HepG2 (cell line): ENCODE results near the gene DDN. TPM values are rescaled to one million over a fixed set of nuclear protein-coding genes. Genes with fewer than 3 reads are reported as not detected.

Experiments
- ATF3 ChIP-seq: sonication (generic); formaldehyde crosslinking; IDR thresholded peaks from 2 replicates; pipeline ENCODE4 v1.4.0; 2020; ENCODE audit warnings: missing genetic modification reagents
- ATF6 ChIP-seq: sonication (generic); formaldehyde crosslinking; conservative IDR thresholded peaks from 2 replicates; pipeline ENCODE4 v1.4.0; 2020; ENCODE audit warnings: missing genetic modification reagents
- ATRX ChIP-seq: sonication (generic); formaldehyde crosslinking; IDR thresholded peaks from 2 replicates; pipeline ENCODE4 v1.4.0; 2020; ENCODE audit warnings: missing genetic modification reagents, borderline replicate concordance
- CHD2 ChIP-seq: IDR thresholded peaks from 2 replicates; pipeline ENCODE4 v1.6.1; 2011; ENCODE audit warnings: low read depth, low read length, improper control_type of control experiment
- FOXM1 ChIP-seq: sonication (generic); formaldehyde crosslinking; IDR thresholded peaks from 2 replicates; pipeline ENCODE4 v1.5.0; 2020; ENCODE audit warnings: missing genetic modification reagents
- JUND ChIP-seq: sonication (generic); formaldehyde crosslinking; IDR thresholded peaks from 2 replicates; pipeline ENCODE4 v1.8.0; 2022; ENCODE audit warnings: mild to moderate bottlenecking, missing genetic modification reagents
- KDM6A ChIP-seq: IDR thresholded peaks from 2 replicates; pipeline ENCODE4 v1.6.1; 2016; ENCODE audit warnings: low read depth
- MBNL3 ChIP-seq: fragments of 250-450 bp; sonication (Bioruptor Pico); conservative IDR thresholded peaks from 2 replicates; pipeline ENCODE4 v1.8.0; 2022; ENCODE audit warnings: mild to moderate bottlenecking, inconsistent platforms
- MEIS2 ChIP-seq: sonication (generic); formaldehyde crosslinking; IDR thresholded peaks from 2 replicates; pipeline ENCODE4 v1.9.0; 2021; ENCODE audit warnings: mild to moderate bottlenecking, missing genetic modification reagents
- NFAT5 ChIP-seq: sonication (generic); formaldehyde crosslinking; IDR thresholded peaks from 2 replicates; pipeline ENCODE4 v1.4.0; 2020; ENCODE audit warnings: missing genetic modification reagents
- RELA ChIP-seq: sonication (generic); formaldehyde crosslinking; IDR thresholded peaks from 2 replicates; pipeline ENCODE4 v1.4.0; 2020; ENCODE audit warnings: missing genetic modification reagents
- SIN3B ChIP-seq: fragments of 150-350 bp; IDR thresholded peaks from 2 replicates; pipeline ENCODE4 v1.6.1; 2014; ENCODE audit warnings: low read length
- SIX4 ChIP-seq: sonication (generic); formaldehyde crosslinking; IDR thresholded peaks from 2 replicates; pipeline ENCODE4 v1.4.0; 2020; ENCODE audit warnings: missing genetic modification reagents
- TBX2 ChIP-seq: sonication (generic); formaldehyde crosslinking; IDR thresholded peaks from 2 replicates; pipeline ENCODE4 v1.5.0; 2020; ENCODE audit warnings: missing genetic modification reagents, mild to moderate bottlenecking, borderline replicate concordance
- ZBTB38 ChIP-seq: sonication (generic); formaldehyde crosslinking; IDR thresholded peaks from 2 replicates; pipeline ENCODE4 v1.5.1; 2020; ENCODE audit warnings: mild to moderate bottlenecking, missing genetic modification reagents
- ZFYVE20 ChIP-seq: sonication (generic); formaldehyde crosslinking; IDR thresholded peaks from 2 replicates; pipeline ENCODE4 v1.8.0; 2023; ENCODE audit warnings: low read depth, mild to moderate bottlenecking, moderate library complexity, missing genetic modification reagents, borderline replicate concordance
- ZNF414 ChIP-seq: sonication (generic); formaldehyde crosslinking; IDR thresholded peaks from 2 replicates; pipeline ENCODE4 v1.5.0; 2020; ENCODE audit warnings: missing genetic modification reagents
- ZNF597 ChIP-seq: sonication (generic); formaldehyde crosslinking; IDR thresholded peaks from 2 replicates; pipeline ENCODE4 v1.5.0; 2020; ENCODE audit warnings: missing genetic modification reagents
- ZNF672 ChIP-seq: sonication (generic); formaldehyde crosslinking; IDR thresholded peaks from 2 replicates; pipeline ENCODE4 v1.8.1; 2022; ENCODE audit warnings: missing genetic modification reagents
- ZSCAN31 ChIP-seq: sonication (generic); formaldehyde crosslinking; IDR thresholded peaks from 2 replicates; pipeline ENCODE4 v1.5.0; 2020; ENCODE audit warnings: low read depth, mild to moderate bottlenecking, missing genetic modification reagents
- polyA plus RNA-seq, 8 experiments: library from polyadenylated mRNA; depleted of rRNA in 3 of 8; stranded (reverse) in 7 of 8; unstranded in 1 of 8; fragments of >200 nt; fragmentation: Illumina TruSeq in 4 of 8; extraction: Trizol in 4 of 8; gene quantifications; 2 replicates each; pipeline versions ENCODE4 v1.2.1 to v1.2.3, GENCODE V29; 2011 to 2016; ENCODE audit warnings: low read depth in 4 of 8, missing spikeins in 1 of 8, mixed read lengths in 1 of 8; ENCODE audit not compliant: insufficient read depth in 1 of 8
- total RNA-seq, 5 experiments: library from RNA; depleted of rRNA; stranded (reverse); fragments of >200 nt; fragmentation: Illumina TruSeq; extraction: Trizol; gene quantifications; 2 replicates each; pipeline ENCODE4 v1.2.3, GENCODE V29; 2016; ENCODE audit warnings: low read depth in 1 of 5

Gene DDN
- total and polyA plus RNA-seq, 2 of the 13 experiments (the other 11 are each of a cell fraction or from before 2014, with no cell fraction given), result 0.24 to 0.53 TPM

- no peak for TF ChIP-seq ZBTB38 (CRISPR knock-in tag)
- no peak for TF ChIP-seq ZNF597 (CRISPR knock-in tag)
- no peak for TF ChIP-seq ATRX (CRISPR knock-in tag)
- no peak for TF ChIP-seq NFAT5 (CRISPR knock-in tag)
- TF ChIP-seq MBNL3 (CRISPR knock-in tag), result no peak
- TF ChIP-seq KDM6A (CRISPR knock-in tag), result no peak
- TF ChIP-seq ZFYVE20, result no peak
- TF ChIP-seq ATF6 (CRISPR knock-in tag), result no peak
- no peak; the same call in 1 of the 2 replicates for TF ChIP-seq MEIS2 (CRISPR knock-in tag)
- no peak for TF ChIP-seq ZSCAN31
- TF ChIP-seq FOXM1, result no peak
- TF ChIP-seq SIN3B, result no peak
- TF ChIP-seq RELA (CRISPR knock-in tag), result no peak
- no peak for TF ChIP-seq ZNF414
- no peak for TF ChIP-seq SIX4 (CRISPR knock-in tag)
- TF ChIP-seq ATF3 (CRISPR knock-in tag), result no peak
- no peak for TF ChIP-seq CHD2
- TF ChIP-seq JUND, result no peak
- no peak for TF ChIP-seq TBX2 (CRISPR knock-in tag)
- TF ChIP-seq ZNF672, result no peak
These were observed 29.1 kb downstream of the DDN start (continued) for GRCh38 chr12:48969833-48970701.
